Naive thymus-derived CD8-positive, alpha-beta T cell (primary cell): ENCODE results near the gene COL5A1. TPM values are rescaled to one million over a fixed set of nuclear protein-coding genes. Genes with fewer than 3 reads are reported as not detected.

ENCODE experiments used
- ATAC-seq, 2 donors: fragments of 150-1000 bp; cut with Tn5 transposase in 1 of 2; sonication (Bioruptor Pico), chemical (Tn5 transposase) in 1 of 2; 1 replicate in 1 of 2; 2 replicates in 1 of 2; pipeline ENCODE4 v1.10.0; 2021; ENCODE audit warnings: mild to moderate bottlenecking in 2 of 2, moderate library complexity in 2 of 2
- POLR2A ChIA-PET: fragments of 350-600 bp; sonication (Branson Sonifier 250); formaldehyde crosslinking; loops from one replicate; lab custom pipeline; 2021; ENCODE audit warnings: antibody characterized with exemption; lab: Charles Lee
- DNase-seq, 10 donors: peaks; one replicate each; pipeline versions ENCODE4 v3.0.0 to v3.0.0-alpha.2; 2020 to 2022
- H3K27ac Mint-ChIP-seq, 10 donors: one replicate each; pipeline ENCODE4 v1.8.0; 2020 to 2022; ENCODE audit warnings: mild to moderate bottlenecking in 10 of 10, mixed read lengths in 10 of 10, moderate library complexity in 4 of 10, inconsistent platforms in 1 of 10
- H3K27me3 Mint-ChIP-seq, 5 donors: one replicate each; pipeline ENCODE4 v1.8.0; 2021 to 2022; ENCODE audit warnings: mixed read lengths in 5 of 5
- H3K36me3 Mint-ChIP-seq, 3 donors: one replicate each; pipeline ENCODE4 v1.8.0; 2020 to 2022; ENCODE audit warnings: mixed read lengths in 3 of 3, mild to moderate bottlenecking in 2 of 3, inconsistent platforms in 1 of 3
- H3K4me1 Mint-ChIP-seq, 4 donors: one replicate each; pipeline ENCODE4 v1.8.0; 2021 to 2022; ENCODE audit warnings: mixed read lengths in 4 of 4
- H3K4me3 Mint-ChIP-seq, 10 donors: one replicate each; pipeline ENCODE4 v1.8.0; 2020 to 2022; ENCODE audit warnings: mild to moderate bottlenecking in 10 of 10, mixed read lengths in 10 of 10, moderate library complexity in 6 of 10, inconsistent platforms in 1 of 10
- H3K9me3 Mint-ChIP-seq, 9 donors: one replicate each; pipeline ENCODE4 v1.8.0; 2020 to 2022; ENCODE audit warnings: mixed read lengths in 9 of 9, mild to moderate bottlenecking in 3 of 9, inconsistent platforms in 1 of 9, moderate library complexity in 1 of 9
- polyA plus RNA-seq, 3 donors: library from polyadenylated mRNA; unstranded; fragments of 300-500 nt; fragmentation: Illumina TruSeq; gene quantifications; one replicate each; pipeline ENCODE4 v1.2.3, GENCODE V29; 2021
- total RNA-seq, 8 experiments: library from RNA in 2 of 8; stranded (reverse) in 2 of 8; gene quantifications; one replicate each; pipeline ENCODE4 v1.2.3 and lab custom pipeline; 2021 to 2026

The COL5A1 gene
- total and polyA plus RNA-seq, 5 experiments from 2014 or later: 0.26 TPM; not detected in 4

- Mint-ChIP-seq H3K4me1 (peaks cover 0 to 1% (median 0%) of the 10 kb centered on the region in 4 donors), H3K4me3 (no peak overlapping the region), H3K27me3 (peaks cover 0 to 4% (median 0%) of the 10 kb centered on the region in 5 donors), H3K27ac (no peak overlapping the region), H3K36me3 (no peaks in the 10 kb centered on the region), H3K9me3 (no peaks in the 10 kb centered on the region)
- DNase-seq: peak in 1 of 10 donors; percentile 35
- POLR2A ChIA-PET: no interaction called here
- ATAC-seq: no peak
Observed at GRCh38 chr9:134840511-134840910, 198.9 kb downstream of the COL5A1 start.

DNA sequence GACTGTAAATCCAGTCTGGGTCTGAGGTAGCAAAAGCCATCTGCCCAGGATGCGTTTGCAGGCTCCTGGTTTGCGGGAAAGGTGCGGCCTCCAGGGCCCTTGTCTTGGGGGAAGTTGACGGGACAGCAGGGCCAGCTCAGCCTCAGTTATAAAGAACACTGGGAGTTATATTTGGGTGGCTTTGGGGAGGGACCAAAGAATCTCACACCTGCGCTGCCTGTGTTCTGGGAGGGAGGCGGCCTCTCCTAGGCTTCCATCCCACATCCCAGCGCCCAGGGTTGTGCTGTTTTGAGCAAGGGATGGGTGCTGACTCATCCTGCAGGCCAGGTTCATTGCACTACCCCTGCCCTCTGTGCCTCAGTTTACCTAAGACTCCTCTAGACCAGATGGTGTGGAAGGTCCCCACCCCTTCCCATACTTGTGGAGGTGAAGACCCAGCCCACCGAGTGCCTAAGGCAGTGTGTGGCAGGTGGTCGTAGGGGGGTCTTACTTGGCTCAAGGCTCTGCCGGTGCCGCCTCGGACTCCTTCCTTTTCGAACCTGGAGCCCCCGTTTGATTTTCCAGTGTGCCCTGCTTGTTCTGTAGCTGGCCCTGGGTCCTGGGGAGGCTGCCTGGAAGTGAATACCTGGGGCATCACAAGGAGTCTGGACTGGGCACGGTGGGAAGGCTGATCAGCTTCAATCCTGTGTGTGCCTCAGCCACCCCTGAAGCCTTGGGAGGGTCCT is 199.7 kb downstream of the COL5A1 start:
- Mint-ChIP-seq H3K4me3 (no peak overlapping the region), H3K36me3 (no peaks in the 10 kb centered on the region), H3K27me3 (peaks cover 0 to 4% (median 0%) of the 10 kb centered on the region in 5 donors), H3K9me3 (no peaks in the 10 kb centered on the region), H3K27ac (no peak overlapping the region), H3K4me1 (peaks cover 0 to 1% (median 0%) of the 10 kb centered on the region in 4 donors)
- POLR2A ChIA-PET: no interaction called here
- no peak for ATAC-seq
- DNase-seq: peak in 1 of 10 donors; percentile 52

- Mint-ChIP-seq H3K4me3 (no peak overlapping the region), H3K27ac (no peak overlapping the region), H3K27me3 (peaks cover 0 to 4% (median 0%) of the 10 kb centered on the region in 5 donors), H3K9me3 (no peaks in the 10 kb centered on the region), H3K36me3 (no peaks in the 10 kb centered on the region), H3K4me1 (peaks cover 0 to 1% (median 0%) of the 10 kb centered on the region in 4 donors)
- peak in 1 of 10 donors; percentile 58 for DNase-seq
- POLR2A ChIA-PET: no interaction called here
- ATAC-seq: no peak
Observed at GRCh38 chr9:134842321-134842720, 200.7 kb downstream of the COL5A1 start.

GRCh38 chr9:134843740-134844139 is 202.1 kb downstream of the COL5A1 start:
- H3K36me3 Mint-ChIP-seq: no peaks in the 10 kb centered on the region
- no peak overlapping the region for H3K27ac Mint-ChIP-seq
- ATAC-seq (no peak), DNase-seq (peak in 1 of 10 donors; percentile 6)
- POLR2A ChIA-PET: no interaction called here
- H3K4me3 Mint-ChIP-seq: no peak overlapping the region
- peaks cover 0 to 4% (median 0%) of the 10 kb centered on the region in 5 donors for H3K27me3 Mint-ChIP-seq
- peaks cover 0 to 1% (median 0%) of the 10 kb centered on the region in 4 donors for H3K4me1 Mint-ChIP-seq
- no peaks in the 10 kb centered on the region for H3K9me3 Mint-ChIP-seq

DNA sequence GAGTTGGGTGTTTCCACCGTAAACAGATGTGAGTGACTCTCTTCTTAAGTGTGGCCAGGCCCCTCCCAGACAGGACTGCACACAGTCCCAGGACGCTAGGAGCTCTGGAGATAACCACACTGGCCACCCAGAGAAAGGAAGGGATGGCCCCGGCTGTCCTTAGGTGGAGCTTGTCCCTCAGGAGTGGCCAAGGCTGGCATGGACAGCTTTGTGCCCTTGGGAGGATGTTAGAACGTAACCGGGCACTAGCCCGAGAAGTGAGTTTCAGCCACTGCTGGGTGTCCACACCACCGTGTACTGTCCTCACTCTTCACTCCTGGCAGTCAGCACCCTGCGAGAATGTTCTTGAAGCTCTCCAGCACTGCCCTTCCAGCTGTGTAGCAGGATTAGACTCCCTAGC is 203.2 kb downstream of the COL5A1 start:
- no peak overlapping the region for H3K4me3 Mint-ChIP-seq
- no peak overlapping the region for H3K27ac Mint-ChIP-seq
- DNase-seq (peak in 1 of 10 donors; percentile 27), ATAC-seq (no peak)
- POLR2A ChIA-PET: no interaction called here
- H3K36me3 Mint-ChIP-seq: no peaks in the 10 kb centered on the region
- no peaks in the 10 kb centered on the region for H3K9me3 Mint-ChIP-seq
- H3K27me3 Mint-ChIP-seq: peaks cover 0 to 4% (median 0%) of the 10 kb centered on the region in 5 donors
- peaks cover 0 to 1% (median 0%) of the 10 kb centered on the region in 4 donors for H3K4me1 Mint-ChIP-seq

- peak in 1 of 10 donors; percentile 56 for DNase-seq
- no peak overlapping the region for H3K27ac Mint-ChIP-seq
- H3K9me3 Mint-ChIP-seq: peaks cover 0 to 1% (median 0%) of the 10 kb centered on the region in 9 donors
- no peaks in the 10 kb centered on the region for H3K36me3 Mint-ChIP-seq
- POLR2A ChIA-PET: no interaction called here
- peaks cover 0 to 4% (median 0%) of the 10 kb centered on the region in 5 donors for H3K27me3 Mint-ChIP-seq
- H3K4me3 Mint-ChIP-seq: no peak overlapping the region
- H3K4me1 Mint-ChIP-seq: peaks cover 0 to 1% (median 0%) of the 10 kb centered on the region in 4 donors
- no peak for ATAC-seq
Observed at GRCh38 chr9:134846187-134846586, 204.6 kb downstream of the COL5A1 start.

GRCh38 chr9:134846699-134847098 is 205.1 kb downstream of the COL5A1 start:
- no peak overlapping the region for H3K4me3 Mint-ChIP-seq
- no peaks in the 10 kb centered on the region for H3K36me3 Mint-ChIP-seq
- POLR2A ChIA-PET: no interaction called here
- H3K27ac Mint-ChIP-seq: no peak overlapping the region
- peaks cover 0 to 1% (median 0%) of the 10 kb centered on the region in 9 donors for H3K9me3 Mint-ChIP-seq
- peaks cover 0 to 4% (median 0%) of the 10 kb centered on the region in 5 donors for H3K27me3 Mint-ChIP-seq
- DNase-seq (no peak), ATAC-seq (no peak)
- peaks cover 0 to 1% (median 0%) of the 10 kb centered on the region in 4 donors for H3K4me1 Mint-ChIP-seq

- H3K4me1 Mint-ChIP-seq: peaks cover 0 to 1% (median 0%) of the 10 kb centered on the region in 4 donors
- ATAC-seq (no peak), DNase-seq (peak in 1 of 10 donors; percentile 24)
- H3K4me3 Mint-ChIP-seq: no peak overlapping the region
- H3K27me3 Mint-ChIP-seq: peaks cover 0 to 4% (median 0%) of the 10 kb centered on the region in 5 donors
- POLR2A ChIA-PET: no interaction called here
- peaks cover 0 to 1% (median 0%) of the 10 kb centered on the region in 9 donors for H3K9me3 Mint-ChIP-seq
- H3K27ac Mint-ChIP-seq: no peak overlapping the region
- no peaks in the 10 kb centered on the region for H3K36me3 Mint-ChIP-seq
Observed at GRCh38 chr9:134847138-134847537, 205.5 kb downstream of the COL5A1 start.

DNA sequence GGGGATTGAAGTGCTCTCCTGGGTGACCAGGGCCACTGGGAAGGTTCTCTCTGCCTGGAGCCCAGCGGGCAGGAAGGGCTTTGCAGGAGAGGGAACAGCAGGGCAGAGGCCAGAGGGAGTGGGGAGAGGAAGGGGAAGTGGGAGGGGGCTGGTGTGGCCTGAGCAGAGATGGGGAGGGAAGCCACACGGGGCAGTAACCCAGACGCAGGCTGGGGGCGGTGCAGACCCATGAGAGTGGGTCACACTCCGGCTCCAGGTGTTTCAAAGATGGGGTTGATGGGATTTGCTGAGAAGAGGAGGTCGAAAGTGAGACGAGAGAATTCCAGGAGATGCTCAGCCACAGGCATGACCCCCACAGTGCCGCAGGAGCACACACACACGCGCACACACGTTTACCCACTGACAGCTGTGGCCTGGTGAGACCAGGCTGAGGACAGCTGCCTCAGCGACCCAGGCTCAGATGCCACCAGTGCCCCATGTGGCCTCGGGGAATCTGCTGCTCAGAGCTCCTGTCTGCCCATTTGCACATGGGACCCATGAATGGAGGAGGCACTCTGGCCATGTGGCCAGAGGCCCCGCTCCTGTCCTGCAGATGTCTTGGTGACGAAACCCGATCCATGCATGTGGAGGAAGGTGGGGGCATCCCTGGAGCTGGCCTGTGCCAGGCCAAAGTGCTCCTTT is 206.3 kb downstream of the COL5A1 start:
- H3K9me3 Mint-ChIP-seq: peaks cover 0 to 1% (median 0%) of the 10 kb centered on the region in 9 donors
- no peak overlapping the region for H3K27ac Mint-ChIP-seq
- ATAC-seq: no peak
- H3K4me1 Mint-ChIP-seq: peaks cover 0 to 1% (median 0%) of the 10 kb centered on the region in 4 donors
- POLR2A ChIA-PET: no interaction called here
- peak in 1 of 10 donors; percentile 58 for DNase-seq
- peaks cover 0 to 4% (median 0%) of the 10 kb centered on the region in 5 donors for H3K27me3 Mint-ChIP-seq
- no peaks in the 10 kb centered on the region for H3K36me3 Mint-ChIP-seq
- no peak overlapping the region for H3K4me3 Mint-ChIP-seq

GRCh38 chr9:134848504-134848903 is 206.9 kb downstream of the COL5A1 start:
- Mint-ChIP-seq H3K4me3 (no peak overlapping the region), H3K36me3 (no peaks in the 10 kb centered on the region), H3K4me1 (no peaks in the 10 kb centered on the region), H3K9me3 (peaks cover 0 to 1% (median 0%) of the 10 kb centered on the region in 9 donors), H3K27ac (no peak overlapping the region), H3K27me3 (no peaks in the 10 kb centered on the region)
- no peak for ATAC-seq
- peak in 1 of 10 donors; percentile 50 for DNase-seq
- POLR2A ChIA-PET: no interaction called here

GRCh38 chr9:134850611-134851010 is 209.0 kb downstream of the COL5A1 start:
- H3K27ac Mint-ChIP-seq: no peak overlapping the region
- no peaks in the 10 kb centered on the region for H3K4me1 Mint-ChIP-seq
- H3K4me3 Mint-ChIP-seq: no peak overlapping the region
- DNase-seq: no peak
- POLR2A ChIA-PET: no interaction called here
- H3K36me3 Mint-ChIP-seq: no peaks in the 10 kb centered on the region
- H3K27me3 Mint-ChIP-seq: peaks cover 0 to 14% (median 8%) of the 10 kb centered on the region in 5 donors
- no peak for ATAC-seq
- peaks cover 0 to 1% (median 0%) of the 10 kb centered on the region in 9 donors for H3K9me3 Mint-ChIP-seq

DNA sequence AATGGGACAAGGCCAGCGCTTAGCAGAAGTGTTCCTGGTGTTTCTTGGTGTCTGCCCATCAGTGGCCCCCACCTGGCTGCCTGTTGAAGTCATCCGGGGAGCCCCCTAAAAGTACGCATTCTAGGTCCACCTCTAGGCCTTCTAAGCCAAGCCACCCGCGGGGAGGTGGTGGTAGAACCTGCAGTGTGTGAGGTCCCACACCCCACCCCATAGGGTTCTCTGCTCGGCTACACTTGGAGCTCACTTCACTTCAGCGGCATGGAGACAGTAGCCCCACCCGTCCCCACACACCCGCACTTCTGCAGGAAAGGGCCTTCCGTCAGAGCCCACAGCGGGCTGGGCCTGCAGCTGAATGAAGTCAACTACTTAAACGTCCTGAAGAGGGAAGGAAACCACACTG is 209.4 kb downstream of the COL5A1 start:
- DNase-seq: peak in 1 of 10 donors; percentile 42
- Mint-ChIP-seq H3K9me3 (peaks cover 0 to 4% (median 0%) of the 10 kb centered on the region in 9 donors), H3K4me1 (no peaks in the 10 kb centered on the region), H3K27me3 (peaks cover 0 to 18% (median 10%) of the 10 kb centered on the region in 5 donors), H3K36me3 (no peaks in the 10 kb centered on the region), H3K27ac (no peak overlapping the region), H3K4me3 (no peak overlapping the region)
- ATAC-seq: no peak
- POLR2A ChIA-PET: no interaction called here
